HEK293 (cell line): ENCODE results near the gene FSTL4.

Source experiments
- CTCF ChIA-PET: fragments of 350-600 bp; formaldehyde crosslinking; extraction: SDS; loops from one replicate; lab custom pipeline; 2021; ENCODE audit warnings: antibody characterized with exemption; lab: Yijun Ruan, JAX
- POLR2A ChIA-PET: fragments of 300-600 bp; formaldehyde crosslinking; extraction: SDS; loops from one replicate; lab custom pipeline; 2020; ENCODE audit warnings: antibody characterized with exemption, inconsistent platforms; lab: Yijun Ruan, JAX
- H3K27ac ChIP-seq: fragments of 200-500 bp; sonication (Bioruptor generic); 2 replicates; pipeline ENCODE4 v1.5.1; 2014; ENCODE audit warnings: low read depth, low read length, control low read depth, inconsistent platforms; ENCODE audit errors: extremely low read depth
- H3K36me3 ChIP-seq, 2 experiments: fragments of 200-500 bp in 1 of 2; sonication (Bioruptor generic) in 1 of 2; 1 replicate in 1 of 2; 2 replicates in 1 of 2; pipeline ENCODE4 v1.5.1; 2014 to 2017; ENCODE audit warnings: inconsistent platforms in 2 of 2, low read length in 2 of 2; ENCODE audit not compliant: control insufficient read depth in 2 of 2, insufficient read depth in 1 of 2
- H3K4me1 ChIP-seq: fragments of 200-500 bp; sonication (Bioruptor generic); 2 replicates; pipeline ENCODE4 v1.5.1; 2014; ENCODE audit warnings: mild to moderate bottlenecking, low read length, inconsistent platforms; ENCODE audit not compliant: control insufficient read depth, insufficient read depth
- H3K4me3 ChIP-seq: 2 replicates; pipeline ENCODE4 v1.5.1; 2011; ENCODE audit warnings: low read depth, mild to moderate bottlenecking, control low read depth, low read length, moderate library complexity
- H3K9me3 ChIP-seq: fragments of 200-500 bp; sonication (Bioruptor generic); 2 replicates; pipeline ENCODE4 v1.5.1; 2014; ENCODE audit warnings: low read depth, low read length, inconsistent platforms; ENCODE audit not compliant: control insufficient read depth, insufficient read depth
- GFI1B ChIP-seq: fragments of 450-650 bp; formaldehyde crosslinking; IDR thresholded peaks from 2 replicates; pipeline ENCODE4 v1.5.1; 2016; ENCODE audit warnings: missing biosample characterization, missing genetic modification characterization
- GLI2 ChIP-seq: fragments of 450-650 bp; formaldehyde crosslinking; IDR thresholded peaks from 2 replicates; pipeline ENCODE4; 2017; ENCODE audit warnings: missing biosample characterization, missing genetic modification characterization, low read depth, borderline replicate concordance
- KLF17 ChIP-seq: fragments of 450-650 bp; formaldehyde crosslinking; IDR thresholded peaks from 2 replicates; pipeline ENCODE4 v1.5.1; 2016; ENCODE audit warnings: missing biosample characterization, missing genetic modification characterization
- OSR2 ChIP-seq: fragments of 450-650 bp; formaldehyde crosslinking; IDR thresholded peaks from 2 replicates; pipeline ENCODE4 v1.5.1; 2016; ENCODE audit warnings: missing biosample characterization, missing genetic modification characterization
- PRDM10 ChIP-seq: fragments of 450-650 bp; formaldehyde crosslinking; IDR thresholded peaks from 2 replicates; pipeline ENCODE4 v1.5.1; 2016; ENCODE audit warnings: missing biosample characterization, missing genetic modification characterization
- RBAK ChIP-seq: fragments of 450-650 bp; formaldehyde crosslinking; IDR thresholded peaks from 2 replicates; pipeline ENCODE4 v1.5.1; 2016; ENCODE audit warnings: missing biosample characterization, missing genetic modification characterization
- TCF7L2 ChIP-seq: IDR thresholded peaks from 2 replicates; pipeline ENCODE4 v1.6.1; 2011; ENCODE audit warnings: low read depth, mild to moderate bottlenecking, inconsistent platforms, low read length, moderate library complexity, borderline replicate concordance
- WT1 ChIP-seq: fragments of 450-650 bp; formaldehyde crosslinking; IDR thresholded peaks from 2 replicates; pipeline ENCODE4 v1.5.1; 2016; ENCODE audit warnings: missing biosample characterization, missing genetic modification characterization
- ZBTB1 ChIP-seq: fragments of 450-650 bp; formaldehyde crosslinking; IDR thresholded peaks from 2 replicates; pipeline ENCODE4 v1.5.1; 2016; ENCODE audit warnings: missing biosample characterization, missing genetic modification characterization
- ZBTB49 ChIP-seq: fragments of 450-650 bp; formaldehyde crosslinking; IDR thresholded peaks from 2 replicates; pipeline ENCODE4 v1.5.1; 2016; ENCODE audit warnings: missing biosample characterization, missing genetic modification characterization, low read depth
- ZFHX2 ChIP-seq: fragments of 450-650 bp; formaldehyde crosslinking; conservative IDR thresholded peaks from 2 replicates; pipeline ENCODE4 v1.5.1; 2016; ENCODE audit warnings: missing biosample characterization, missing genetic modification characterization
- ZNF133 ChIP-seq: fragments of 450-650 bp; formaldehyde crosslinking; IDR thresholded peaks from 2 replicates; pipeline ENCODE4 v1.5.1; 2016; ENCODE audit warnings: missing biosample characterization, missing genetic modification characterization
- ZNF148 ChIP-seq: fragments of 450-650 bp; formaldehyde crosslinking; IDR thresholded peaks from 2 replicates; pipeline ENCODE4 v1.5.0; 2017; ENCODE audit warnings: missing biosample characterization, missing genetic modification characterization, borderline replicate concordance
- ZNF174 ChIP-seq: fragments of 450-650 bp; formaldehyde crosslinking; IDR thresholded peaks from 2 replicates; pipeline ENCODE4 v1.5.0; 2017; ENCODE audit warnings: missing biosample characterization, mild to moderate bottlenecking, missing genetic modification characterization
- ZNF202 ChIP-seq: fragments of 450-650 bp; formaldehyde crosslinking; IDR thresholded peaks from 2 replicates; pipeline ENCODE4 v1.5.1; 2016; ENCODE audit warnings: missing biosample characterization, missing genetic modification characterization, borderline replicate concordance
- ZNF274 ChIP-seq, 2 experiments: fragments of 200-500 bp in 1 of 2; fragments of 450-650 bp in 1 of 2; sonication (Bioruptor generic) in 1 of 2; formaldehyde crosslinking in 1 of 2; IDR thresholded peaks; 2 replicates each; pipeline versions ENCODE4 v1.5.1 to v1.6.1; 2014 to 2016; ENCODE audit warnings: borderline replicate concordance in 1 of 2, inconsistent platforms in 1 of 2, low read length in 1 of 2, missing biosample characterization in 1 of 2, missing genetic modification characterization in 1 of 2
- ZNF518A ChIP-seq: fragments of 450-650 bp; formaldehyde crosslinking; conservative IDR thresholded peaks from 2 replicates; pipeline ENCODE4 v1.5.1; 2016; ENCODE audit warnings: low read depth, missing biosample characterization, missing genetic modification characterization

Gene FSTL4

GRCh38 chr5:133371371-133372155, 240.8 kb downstream of the FSTL4 start (continued):
- TF ChIP-seq KLF17 (tag by site-specific recombination) (peak; percentile 79), ZNF274 (IDR thresholded peaks at IDR 0.05; ENCODE audit: low read length) (no peak), ZNF274 (tag by site-specific recombination; IDR thresholded peaks at IDR 0.05; ENCODE audit: borderline replicate concordance) (no peak), ZNF202 (tag by site-specific recombination) (no peak), GFI1B (tag by site-specific recombination) (no peak), ZBTB49 (no peak), ZNF518A (tag by site-specific recombination) (no peak)

GRCh38 chr5:133370904-133371303, 241.4 kb downstream of the FSTL4 start:
- H3K36me3 ChIP-seq: no peaks in the 10 kb centered on the region
- no peak overlapping the region for H3K4me3 ChIP-seq
- no peaks in the 10 kb centered on the region for H3K9me3 ChIP-seq
- CTCF ChIA-PET: interaction anchor here (0.7 kb wide), 1 partner anchor 89 kb away, joined by 3 read pairs; no protein-coding TSS in a partner anchor
- POLR2A ChIA-PET: no interaction called here
- no peak overlapping the region for H3K27ac ChIP-seq
- peaks cover 5% of the 10 kb centered on the region; the same call in 1 of the 2 replicates for H3K4me1 ChIP-seq
- TF ChIP-seq WT1: no peak
- no peak for TF ChIP-seq TCF7L2
- no peak for TF ChIP-seq RBAK (tag by site-specific recombination)
- no peak for TF ChIP-seq ZFHX2 (tag by site-specific recombination)
- no peak for TF ChIP-seq ZNF133 (tag by site-specific recombination)
- TF ChIP-seq GLI2 (tag by site-specific recombination): no peak
- no peak for TF ChIP-seq ZNF174 (tag by site-specific recombination)
- no peak for TF ChIP-seq ZNF148 (tag by site-specific recombination)
- TF ChIP-seq OSR2 (tag by site-specific recombination): no peak
- no peak for TF ChIP-seq PRDM10 (tag by site-specific recombination)
- no peak for TF ChIP-seq ZBTB1 (tag by site-specific recombination)
